NCI-H146 treated with DMSO at 0.1 percent for 48 hours (cell line): ENCODE results near the gene LRCH1.

Experiments used
- DNase-seq: peaks from one replicate; lab custom pipeline; 2025; ENCODE audit not compliant: unreplicated experiment; lab: John Stamatoyannopoulos, UW

Gene LRCH1

DNA sequence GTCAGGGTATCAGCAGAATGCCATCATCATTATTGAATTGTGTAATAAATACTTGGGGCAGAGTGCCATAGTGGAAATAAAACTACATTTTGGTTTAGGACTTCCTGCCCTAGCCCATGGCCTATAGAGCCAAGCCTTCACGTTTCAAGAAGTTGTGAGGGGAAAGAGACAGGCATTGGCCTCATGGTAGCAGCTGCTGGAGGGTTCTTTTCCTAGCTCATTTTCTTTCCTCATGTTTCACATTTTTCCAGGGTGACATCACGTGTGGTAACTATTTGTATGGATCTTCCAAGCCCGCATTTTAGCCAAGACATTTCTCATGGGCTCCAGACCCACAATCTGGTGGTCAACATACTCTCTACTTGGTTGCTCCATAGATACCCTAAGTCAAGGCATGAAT lies 80.4 kb downstream of the LRCH1 start:
- DNase-seq, result no peak

DNA sequence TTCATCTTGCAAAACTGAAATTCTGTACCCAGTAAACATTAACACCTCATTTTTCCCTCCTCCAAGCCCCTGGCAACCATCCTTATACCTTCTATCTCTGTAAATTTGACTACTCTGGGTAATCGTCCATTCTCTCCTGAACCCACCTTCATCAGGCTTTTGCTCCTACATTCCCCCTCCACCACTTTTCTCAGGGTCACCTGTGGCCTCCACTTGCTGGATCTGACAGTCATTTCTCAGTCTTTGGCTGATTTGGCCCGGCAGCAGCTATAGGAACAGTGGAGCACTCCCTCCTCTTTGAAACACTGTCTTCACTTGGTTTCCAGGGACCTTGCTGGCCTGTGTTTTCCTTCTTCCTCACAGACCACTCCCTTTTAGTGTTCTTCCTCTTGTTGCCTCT lies 83.5 kb downstream of the LRCH1 start:
- no peak for DNase-seq

DNA sequence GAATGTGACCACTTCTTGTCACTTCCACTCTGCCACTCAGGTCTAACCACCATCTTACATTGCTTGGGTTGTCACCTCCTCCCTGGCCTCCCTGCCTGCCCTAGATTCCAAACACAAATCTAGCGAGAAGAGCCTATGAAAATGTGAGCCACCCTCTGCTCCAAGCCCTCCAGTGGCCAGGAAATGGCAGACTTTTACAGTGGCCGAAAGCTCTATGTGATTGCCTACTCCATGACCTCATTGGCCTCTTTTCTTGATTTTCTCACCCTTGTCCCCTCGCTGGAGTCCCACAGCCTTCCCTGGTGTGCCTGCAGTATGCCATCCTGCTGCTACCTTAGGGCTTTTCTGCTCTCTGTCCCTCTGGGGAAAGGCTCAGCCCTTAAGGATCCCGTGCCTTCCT lies 84.2 kb downstream of the LRCH1 start:
- DNase-seq, result no peak

DNA sequence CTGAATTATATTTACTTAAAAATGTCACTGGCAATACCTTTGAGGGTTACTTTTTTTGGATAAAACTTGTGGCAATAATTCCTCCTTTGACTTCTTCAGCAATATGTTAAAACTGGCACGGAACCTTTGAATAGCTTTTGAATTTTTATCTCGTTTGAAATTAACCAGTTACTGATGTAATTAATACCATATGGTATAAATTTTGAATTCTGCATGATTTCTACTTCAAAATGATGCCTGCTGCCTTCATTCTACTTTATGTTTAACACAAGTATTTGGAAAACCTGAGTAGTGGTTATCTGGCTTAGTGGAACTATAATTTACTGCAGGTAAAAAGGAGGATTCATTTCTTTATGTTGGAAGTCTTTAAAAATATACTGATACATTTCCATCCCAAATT lies 85.3 kb downstream of the LRCH1 start:
- DNase-seq, result no peak

DNA sequence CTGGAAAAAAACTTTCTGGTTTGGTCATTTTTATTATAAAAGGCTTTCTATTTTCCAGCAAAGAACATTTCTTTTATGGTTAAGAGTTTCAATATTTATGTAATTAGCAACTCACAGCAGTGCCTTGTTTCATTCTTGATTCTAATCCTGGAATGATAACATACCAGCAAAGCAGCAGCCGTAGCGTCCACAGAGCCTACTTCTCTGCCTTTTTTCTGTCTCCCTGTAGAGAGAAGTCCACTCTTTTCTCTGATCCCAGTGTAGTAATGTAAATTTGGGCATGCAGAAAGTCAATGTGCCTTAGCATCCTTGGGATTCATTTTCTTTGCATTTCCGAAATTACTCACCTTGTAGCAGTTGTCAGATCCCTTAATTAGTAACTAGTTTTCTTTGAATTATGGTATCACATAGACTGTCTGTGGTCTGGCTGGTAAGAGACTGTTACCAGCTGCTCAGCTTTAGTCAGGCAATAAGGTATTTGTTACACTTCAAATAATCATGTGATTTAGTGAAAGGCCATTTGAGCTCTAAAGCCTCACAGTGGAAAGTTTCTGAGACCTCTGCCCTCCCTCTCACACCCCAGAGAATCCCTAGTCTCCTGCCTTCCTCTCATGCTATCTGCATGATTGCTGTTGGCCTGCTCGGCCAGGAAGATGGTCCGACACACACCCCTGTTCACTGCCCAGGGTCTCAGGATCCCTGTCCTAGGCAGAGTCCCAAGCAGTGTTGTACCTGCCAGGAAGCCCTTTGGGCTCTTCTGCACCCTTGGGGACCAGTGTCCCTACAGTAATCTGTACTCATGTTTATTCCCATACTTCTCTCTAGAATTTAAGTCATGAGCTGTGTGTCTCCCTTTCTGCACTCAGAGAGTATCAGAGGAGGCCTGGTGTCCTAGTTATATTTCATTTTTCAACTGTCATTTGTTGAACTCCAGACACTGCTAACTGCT lies 86.3 kb downstream of the LRCH1 start:
- no peak for DNase-seq

DNA sequence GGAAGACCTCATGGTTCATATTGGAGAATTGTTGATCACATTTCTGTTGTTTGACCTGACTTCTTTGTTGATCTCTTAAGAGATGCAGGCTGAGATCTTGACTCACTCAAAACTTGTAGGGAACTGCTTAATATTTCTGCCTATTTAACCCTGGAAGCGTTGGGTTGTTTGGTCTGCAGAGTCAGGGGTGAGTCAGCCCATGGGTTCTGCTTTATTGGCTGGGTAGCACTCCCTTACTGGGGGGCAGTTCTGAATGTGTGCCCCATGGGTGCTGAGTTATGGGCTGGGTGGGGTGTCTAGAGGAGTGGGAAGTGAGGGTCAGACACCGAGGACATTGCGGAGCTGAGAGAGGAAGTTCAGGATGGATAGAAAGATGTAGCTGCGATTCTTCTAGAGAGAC lies 87.9 kb downstream of the LRCH1 start:
- DNase-seq, result no peak

DNA sequence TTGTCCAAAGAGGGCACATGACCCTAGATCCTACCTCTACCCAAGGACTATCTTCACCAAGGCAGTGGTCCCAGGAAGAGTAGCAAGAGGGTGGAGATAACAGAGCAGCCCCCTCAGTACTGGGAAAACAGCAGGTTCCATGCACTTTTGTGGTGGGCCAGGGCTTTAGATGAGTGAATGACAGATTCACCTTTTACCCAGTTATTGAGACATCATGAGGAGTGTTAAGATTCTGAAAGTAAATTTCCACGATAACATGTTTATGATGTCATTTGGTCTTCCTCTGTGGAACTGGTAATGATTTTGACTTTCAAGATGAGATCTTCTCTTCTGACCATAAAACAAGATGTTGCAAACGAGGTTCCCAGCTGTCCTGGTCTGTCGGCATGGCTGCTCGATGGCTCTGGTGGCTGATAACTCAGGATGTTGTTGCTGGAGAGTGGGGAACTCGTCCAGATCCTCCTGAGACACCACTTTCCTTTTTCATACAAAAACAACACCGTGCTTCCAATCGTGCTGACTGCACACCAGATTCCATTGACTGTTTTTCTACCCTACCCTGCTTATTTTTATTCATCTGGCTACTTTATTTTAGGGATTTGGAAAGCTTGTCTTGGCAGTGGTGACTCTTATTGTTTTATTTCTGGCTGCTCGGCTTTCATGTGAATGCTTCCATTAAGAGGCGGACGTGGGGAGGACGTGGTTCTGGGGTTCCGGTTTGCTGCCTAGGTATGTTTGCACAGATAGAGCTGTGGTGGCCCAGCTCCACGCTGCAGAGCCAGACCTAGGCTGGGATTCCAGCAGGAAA lies 88.5 kb downstream of the LRCH1 start:
- DNase-seq, result no peak

DNA sequence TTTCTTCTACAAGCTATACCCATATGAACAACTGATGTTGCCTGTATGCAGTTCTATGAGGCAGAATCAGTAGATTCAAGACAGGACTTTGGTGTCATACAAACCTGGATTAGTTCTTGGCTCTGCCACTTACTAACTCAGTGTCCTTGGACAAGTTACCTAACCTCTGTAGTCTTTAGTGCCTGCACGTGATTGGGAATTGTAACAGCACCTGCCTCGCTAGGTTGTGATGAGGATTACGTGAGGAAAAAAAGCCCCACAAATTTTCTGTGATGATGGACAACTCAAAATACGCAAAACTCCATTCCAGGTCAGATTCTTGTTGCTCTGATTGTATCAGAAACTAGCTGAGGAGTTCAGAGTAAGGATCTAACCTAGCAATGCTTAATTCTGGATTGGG lies 89.3 kb downstream of the LRCH1 start:
- DNase-seq, result no peak

DNA sequence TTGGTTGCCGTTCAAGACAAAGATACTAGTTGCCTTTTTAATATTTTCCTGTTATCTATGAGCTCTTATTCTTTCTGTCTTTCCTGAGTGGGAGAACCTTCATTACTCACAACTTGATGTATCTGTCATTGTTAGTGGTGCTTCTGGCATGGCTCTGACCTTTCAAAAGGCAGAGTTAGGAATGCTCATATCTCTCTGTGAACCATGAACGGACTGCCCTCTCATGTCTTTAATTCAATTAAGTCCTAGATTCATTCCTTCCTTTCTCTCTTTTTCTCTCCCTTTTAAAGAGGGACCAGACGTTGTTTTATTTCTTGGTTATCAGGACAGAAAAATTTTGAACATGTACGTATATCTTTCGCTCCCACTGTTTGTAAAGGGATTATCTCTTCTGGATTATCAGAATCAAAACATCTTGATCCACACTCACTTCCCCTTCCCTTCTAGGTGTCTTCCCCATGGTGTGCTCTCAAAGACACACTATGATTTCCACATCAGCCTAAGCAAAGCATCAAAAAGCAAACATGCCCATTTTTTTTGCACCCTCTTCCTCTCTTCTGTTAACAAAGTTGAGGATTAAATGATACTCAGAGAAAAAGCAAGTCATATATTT lies 90.3 kb downstream of the LRCH1 start:
- no peak for DNase-seq

DNA sequence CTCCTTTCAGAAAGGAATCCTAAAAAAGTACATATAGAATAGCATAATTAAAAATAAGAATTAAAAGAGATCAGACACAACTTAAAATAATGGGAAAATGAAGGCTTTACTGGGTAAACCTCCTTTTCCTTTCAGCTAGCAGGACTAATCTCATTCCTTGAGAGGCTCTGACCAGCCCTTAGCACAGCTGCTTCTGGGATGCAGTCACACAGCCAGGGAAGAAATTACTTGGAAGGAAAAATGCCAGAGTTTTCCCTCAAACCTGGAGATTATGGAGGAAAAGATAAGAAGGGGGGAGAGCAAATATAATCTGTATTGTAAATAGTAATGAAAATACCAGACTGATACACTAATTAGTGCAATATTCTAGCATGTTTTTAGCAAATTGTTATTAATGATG lies 91.8 kb downstream of the LRCH1 start:
- no peak for DNase-seq

DNA sequence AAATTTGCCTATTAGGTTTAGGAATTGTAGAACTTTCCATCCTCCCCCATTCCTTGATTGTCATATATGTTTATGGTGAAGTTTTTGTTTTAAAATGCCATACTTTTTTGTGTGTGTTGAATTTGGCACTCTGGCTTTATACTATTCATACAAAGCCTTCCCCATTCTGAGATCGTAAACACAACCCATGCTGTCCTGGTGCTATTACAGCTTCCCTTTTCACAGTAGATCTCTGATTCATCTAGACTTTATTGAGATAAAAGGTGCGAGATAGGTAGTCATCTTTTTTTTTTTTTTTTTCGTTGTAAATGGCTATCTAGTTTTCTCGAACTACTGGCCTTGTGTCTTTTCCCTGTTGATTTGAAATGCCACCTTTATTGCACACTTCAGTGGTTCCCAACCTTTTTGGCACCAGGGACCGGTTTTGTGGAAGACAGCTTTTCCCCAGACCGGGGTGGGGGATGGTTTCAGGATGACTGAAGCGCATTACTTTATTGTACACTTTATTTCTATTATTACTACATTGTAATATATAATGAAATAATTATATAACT lies 94.6 kb downstream of the LRCH1 start:
- no peak for DNase-seq

DNA sequence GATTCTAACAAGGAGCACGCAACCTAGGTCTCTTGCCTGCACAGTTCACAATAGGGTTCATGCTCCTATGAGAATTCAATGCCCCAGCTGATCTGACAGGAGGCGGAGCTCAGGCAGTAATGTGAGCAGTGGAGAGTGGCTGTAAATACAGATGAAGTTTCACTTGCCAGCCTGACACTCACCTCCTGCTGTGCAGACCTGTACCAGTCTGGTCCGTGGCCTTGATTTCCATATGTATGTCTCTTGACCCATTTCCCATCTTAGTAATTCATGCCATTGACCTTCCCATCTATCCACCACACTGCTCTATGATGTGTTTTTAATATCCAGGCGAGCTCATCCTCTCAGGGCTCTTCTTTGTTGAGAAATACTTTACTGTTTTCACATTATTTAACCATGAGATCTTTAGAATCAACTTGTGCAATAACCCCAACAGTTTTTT lies 95.2 kb downstream of the LRCH1 start:
- DNase-seq, result peak; percentile 64

DNA sequence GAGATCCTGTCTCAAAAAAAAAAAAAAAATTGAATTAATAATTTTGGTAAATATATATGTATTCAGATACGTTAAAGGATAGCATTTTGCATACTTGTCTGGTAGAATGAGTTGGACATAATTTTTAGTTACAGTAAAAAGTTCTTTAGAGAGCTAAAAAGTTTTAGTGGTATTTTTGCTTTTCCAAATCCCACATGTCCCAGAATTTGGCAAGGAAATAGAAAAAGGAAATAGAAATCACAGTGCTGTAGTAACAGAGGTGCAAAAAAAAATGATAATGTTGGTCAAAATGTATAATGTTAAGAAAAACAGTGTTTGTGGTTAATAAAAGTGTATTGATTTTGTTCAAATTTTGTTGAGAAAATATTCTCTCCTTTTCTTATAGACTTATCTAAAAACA lies 96.8 kb downstream of the LRCH1 start:
- no peak for DNase-seq

DNA sequence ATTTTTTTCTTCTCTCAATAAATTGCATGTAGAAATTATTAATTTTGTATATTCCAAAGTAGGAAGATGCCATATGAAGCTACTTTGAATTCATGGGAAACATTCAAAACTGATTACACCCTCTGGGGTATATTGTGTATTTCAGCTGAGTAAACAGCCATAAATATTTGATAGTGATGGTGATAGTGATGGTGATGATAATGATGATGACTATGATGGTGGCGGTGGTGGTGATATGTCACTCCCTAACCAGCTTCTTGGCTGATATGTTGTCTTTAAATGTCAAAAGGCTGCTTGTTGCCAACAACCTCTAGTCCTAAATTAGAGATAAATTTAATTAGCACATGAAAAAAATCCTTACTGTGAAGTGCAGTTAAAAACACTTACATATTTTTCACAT lies 102.0 kb downstream of the LRCH1 start:
- DNase-seq, result no peak

DNA sequence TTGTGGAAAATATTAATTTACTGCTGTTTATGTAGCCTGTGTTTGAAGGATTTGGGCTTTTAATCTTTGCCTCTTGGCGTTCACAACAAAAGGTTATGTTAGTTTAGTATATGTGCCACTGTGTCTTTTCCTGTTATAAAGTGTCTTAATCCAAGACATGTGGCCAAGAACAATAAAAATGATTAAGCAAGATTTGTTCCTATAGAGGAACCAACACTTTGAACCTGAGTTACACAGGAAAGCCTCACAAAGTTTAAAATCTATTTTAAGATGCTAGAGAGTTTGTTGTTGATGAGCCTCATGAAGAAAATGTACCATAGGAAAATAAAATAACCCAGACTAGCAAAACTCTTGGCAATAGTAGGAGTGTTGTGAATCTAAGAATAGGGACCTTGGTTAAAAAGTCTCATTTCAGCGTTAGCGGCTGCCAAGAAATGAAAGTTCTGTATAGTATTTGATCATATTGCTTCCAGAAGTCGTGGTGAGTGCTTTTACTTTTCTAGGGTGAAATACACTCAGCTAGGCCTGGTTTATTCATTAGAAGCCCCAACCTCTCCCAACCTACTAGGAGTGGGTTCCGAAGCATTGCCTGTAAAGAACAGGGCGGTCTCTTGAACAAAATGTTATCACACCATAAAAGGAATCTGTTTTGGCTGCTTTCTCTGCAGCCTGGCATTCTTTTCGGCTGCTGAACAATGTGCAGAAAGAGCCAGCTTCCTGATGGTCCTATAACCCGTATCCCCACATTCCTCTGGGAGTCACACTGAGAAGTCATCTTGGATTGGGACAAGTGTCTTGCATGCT lies 102.6 kb downstream of the LRCH1 start:
- no peak for DNase-seq

DNA sequence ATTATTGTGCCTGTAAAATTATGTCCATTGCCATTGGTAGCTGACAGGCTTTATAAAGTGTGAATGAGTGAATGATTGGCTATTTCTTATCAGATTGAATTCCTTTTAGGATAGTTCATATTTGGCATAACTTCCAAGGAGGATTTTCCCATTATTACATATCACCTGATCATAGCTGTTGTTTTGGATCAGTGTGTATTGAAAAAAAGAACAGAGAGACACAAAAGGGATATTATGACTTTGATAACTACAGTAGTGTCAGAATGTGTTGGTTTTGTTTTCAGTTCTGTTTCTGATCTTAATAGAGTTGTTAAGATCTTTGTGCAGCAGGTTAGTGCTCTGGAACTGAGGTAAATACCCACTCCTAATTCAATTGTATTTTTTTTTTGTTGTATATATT lies 103.8 kb downstream of the LRCH1 start:
- DNase-seq, result no peak

DNA sequence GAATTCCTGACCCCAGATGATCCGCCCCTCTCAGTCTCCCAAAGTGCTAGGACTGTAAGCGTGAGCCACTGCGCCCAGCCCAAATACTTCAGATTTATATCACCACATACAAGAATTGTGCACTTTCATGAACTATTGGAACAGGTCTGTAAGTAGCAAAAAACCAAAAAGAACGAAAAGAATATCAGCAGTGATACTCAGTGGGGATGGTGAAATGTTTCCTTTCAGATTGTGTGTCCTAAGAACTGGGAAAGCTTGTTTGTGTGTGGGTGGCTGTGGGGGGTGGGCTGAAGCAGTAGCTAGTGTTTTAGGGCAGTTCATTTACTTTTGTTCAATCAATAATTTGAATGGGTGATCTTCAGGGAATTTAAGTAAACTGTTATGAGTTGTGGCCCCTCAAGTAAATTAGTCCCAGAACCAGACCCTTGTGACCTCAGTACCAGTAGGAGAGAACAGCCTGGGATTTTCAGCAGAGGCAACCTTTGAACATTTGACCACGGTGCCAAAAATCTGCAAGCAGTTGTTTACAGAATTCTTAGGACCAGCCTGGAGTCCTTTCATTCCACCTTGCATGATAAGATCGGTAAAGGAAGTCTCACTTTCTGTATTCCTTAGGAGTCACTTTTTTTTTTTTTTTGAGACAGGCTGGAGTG lies 106.6 kb downstream of the LRCH1 start:
- no peak for DNase-seq

DNA sequence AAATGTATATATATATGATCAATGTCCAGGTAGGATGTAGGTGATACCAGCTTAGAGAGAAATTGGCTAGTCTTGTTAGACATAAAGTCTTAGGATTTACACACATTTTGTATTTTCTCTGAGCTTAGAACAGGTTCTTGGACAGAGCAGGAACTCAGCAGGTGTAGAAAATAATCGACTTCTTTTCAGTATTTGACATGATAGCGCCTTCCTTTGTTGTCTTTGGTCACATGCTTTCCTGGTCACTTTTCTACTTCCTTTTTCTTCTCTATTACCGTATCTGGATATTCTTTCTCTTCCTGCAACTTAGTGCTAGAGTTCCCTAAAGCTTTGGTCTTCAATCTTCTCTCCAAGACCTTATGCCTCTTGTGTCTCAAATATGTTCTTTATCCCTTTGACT lies 107.4 kb downstream of the LRCH1 start:
- DNase-seq, result no peak

DNA sequence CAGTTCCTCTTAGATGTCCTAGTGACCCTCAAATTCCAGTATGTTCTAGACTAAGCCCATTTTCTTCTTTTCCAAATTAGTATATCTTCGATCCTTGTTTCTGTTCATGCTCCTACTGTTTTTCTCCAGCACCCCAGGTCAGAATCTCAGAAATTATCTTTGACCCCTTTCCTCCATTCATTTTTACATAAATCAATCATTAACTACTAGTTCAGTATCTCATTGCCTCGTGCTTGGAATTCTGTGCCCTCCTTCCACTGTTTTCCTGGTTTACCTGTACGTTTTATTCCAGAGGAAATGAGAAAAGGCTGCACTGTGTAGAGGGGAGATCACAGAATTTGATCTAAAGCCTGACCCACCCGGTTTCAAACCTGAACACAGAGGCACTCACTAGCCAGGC lies 107.9 kb downstream of the LRCH1 start:
- DNase-seq, result no peak

DNA sequence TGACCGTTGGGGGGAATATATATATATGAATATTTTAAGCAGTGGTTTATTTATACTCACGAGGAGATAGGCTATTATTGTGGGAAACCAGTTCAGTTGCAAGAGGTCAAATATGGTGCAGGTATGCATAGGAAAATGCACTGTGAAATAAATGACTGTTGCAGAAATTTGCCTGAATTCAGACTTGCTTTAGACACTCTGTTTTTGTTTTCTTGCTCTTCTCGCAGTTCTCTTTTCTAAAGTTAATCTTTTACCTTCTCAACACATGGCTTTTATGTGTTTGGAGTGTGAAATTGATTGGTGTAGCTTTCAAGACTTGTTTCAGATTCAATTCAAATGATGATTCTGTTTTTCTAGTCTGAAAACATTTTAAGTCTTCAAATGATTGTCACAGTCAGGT lies 109.7 kb downstream of the LRCH1 start:
- DNase-seq, result no peak
